BLaER1 (cell line): ENCODE data around the gene CHN2.
A peak's percentile ranks its signal among the peaks of the same experiment; 100 is the strongest.
"Not testable (repeated sequence)": the region's sequence is repeated elsewhere in the genome, so short reads cannot be mapped to it uniquely, and the experiment has no call there.

ENCODE experiments used
- H3K27ac ChIP-seq: shearing (Covaris generic); formaldehyde crosslinking; 2 replicates; pipeline ENCODE4 v1.8.1; 2022
- H3K27me3 ChIP-seq: shearing (Covaris generic); formaldehyde crosslinking; 2 replicates; pipeline ENCODE4 v1.8.1; 2022
- H3K36me3 ChIP-seq: shearing (Covaris generic); formaldehyde crosslinking; 2 replicates; pipeline ENCODE4 v1.8.1; 2022
- H3K4me1 ChIP-seq: shearing (Covaris generic); formaldehyde crosslinking; 2 replicates; pipeline ENCODE4 v1.8.1; 2022
- H3K4me2 ChIP-seq: shearing (Covaris generic); formaldehyde crosslinking; 2 replicates; pipeline ENCODE4 v1.8.1; 2022
- H3K4me3 ChIP-seq: shearing (Covaris generic); formaldehyde crosslinking; 2 replicates; pipeline ENCODE4 v1.8.1; 2022
- H3K9ac ChIP-seq: shearing (Covaris generic); formaldehyde crosslinking; 2 replicates; pipeline ENCODE4 v1.8.1; 2022
- H3K9me3 ChIP-seq: shearing (Covaris generic); formaldehyde crosslinking; 2 replicates; pipeline ENCODE4 v1.8.1; 2022
- H4K20me1 ChIP-seq: shearing (Covaris generic); formaldehyde crosslinking; 2 replicates; pipeline ENCODE4 v1.8.1; 2022
- Cebpa-rat ChIP-seq: shearing (Covaris generic); IDR thresholded peaks from 2 replicates; pipeline ENCODE4 v1.8.1; 2022

CHN2 gene

GRCh38 chr7:29196971-29197595 is 2.5 kb downstream of the CHN2 start:
- H3K9ac ChIP-seq, result no peak overlapping the region
- H3K4me1 ChIP-seq, result peaks cover 28% of the 10 kb centered on the region
- H3K27ac ChIP-seq, result no peak overlapping the region
- H4K20me1 ChIP-seq, result no peaks in the 10 kb centered on the region
- no peaks in the 10 kb centered on the region for H3K36me3 ChIP-seq
- H3K27me3 ChIP-seq, result peaks cover 53% of the 10 kb centered on the region
- H3K4me3 ChIP-seq, result no peak overlapping the region
- H3K4me2 ChIP-seq, result peak overlapping the region; percentile 91; the same call in 1 of the 2 replicates
- no peak for TF ChIP-seq Cebpa-rat
- H3K9me3 ChIP-seq, result no peaks in the 10 kb centered on the region

- H3K9ac ChIP-seq, result no peak overlapping the region
- no peaks in the 10 kb centered on the region for H3K9me3 ChIP-seq
- no peaks in the 10 kb centered on the region for H3K36me3 ChIP-seq
- no peak overlapping the region for H3K4me3 ChIP-seq
- H3K27ac ChIP-seq, result no peak overlapping the region
- TF ChIP-seq Cebpa-rat, result no peak
- no peaks in the 10 kb centered on the region for H4K20me1 ChIP-seq
- no peak overlapping the region for H3K4me2 ChIP-seq
- peaks cover 28% of the 10 kb centered on the region for H3K4me1 ChIP-seq
- H3K27me3 ChIP-seq, result peaks cover 44% of the 10 kb centered on the region
These were observed 3.3 kb downstream of the CHN2 start for GRCh38 chr7:29197916-29198315.

- Histone ChIP-seq H3K27me3 (peaks cover 26% of the 10 kb centered on the region), H3K27ac (no peak overlapping the region), H3K4me3 (no peak overlapping the region), H3K4me1 (peaks cover 28% of the 10 kb centered on the region), H3K4me2 (no peak overlapping the region), H3K36me3 (no peaks in the 10 kb centered on the region), H3K9ac (no peak overlapping the region), H3K9me3 (no peaks in the 10 kb centered on the region), H4K20me1 (no peaks in the 10 kb centered on the region)
- TF ChIP-seq Cebpa-rat, result no peak
These were observed 5.2 kb downstream of the CHN2 start for GRCh38 chr7:29199776-29200175.

GRCh38 chr7:29202651-29203069 is 8.1 kb downstream of the CHN2 start:
- Histone ChIP-seq H3K4me2 (no peak overlapping the region), H3K27ac (no peak overlapping the region), H4K20me1 (no peaks in the 10 kb centered on the region), H3K9me3 (no peaks in the 10 kb centered on the region), H3K4me3 (no peak overlapping the region), H3K4me1 (peaks cover 20% of the 10 kb centered on the region), H3K27me3 (peaks cover 3% of the 10 kb centered on the region; the same call in 1 of the 2 replicates), H3K9ac (no peak overlapping the region), H3K36me3 (no peaks in the 10 kb centered on the region)
- no peak for TF ChIP-seq Cebpa-rat

GRCh38 chr7:29204491-29205272 is 10.1 kb downstream of the CHN2 start:
- peaks cover 36% of the 10 kb centered on the region for H3K4me1 ChIP-seq
- no peak for TF ChIP-seq Cebpa-rat
- no peak overlapping the region for H3K4me3 ChIP-seq
- H3K36me3 ChIP-seq, result no peaks in the 10 kb centered on the region
- no peaks in the 10 kb centered on the region for H3K9me3 ChIP-seq
- H3K27ac ChIP-seq, result no peak overlapping the region
- H4K20me1 ChIP-seq, result no peaks in the 10 kb centered on the region
- no peaks in the 10 kb centered on the region for H3K27me3 ChIP-seq
- no peak overlapping the region for H3K4me2 ChIP-seq
- no peak overlapping the region for H3K9ac ChIP-seq

GRCh38 chr7:29207162-29207801 is 12.7 kb downstream of the CHN2 start:
- TF ChIP-seq Cebpa-rat, result no peak
- no peaks in the 10 kb centered on the region for H3K36me3 ChIP-seq
- H3K4me3 ChIP-seq, result no peak overlapping the region
- H3K4me2 ChIP-seq, result peak overlapping the region; percentile 21; the same call in 1 of the 2 replicates
- no peaks in the 10 kb centered on the region for H3K9me3 ChIP-seq
- no peaks in the 10 kb centered on the region for H4K20me1 ChIP-seq
- H3K4me1 ChIP-seq, result peaks cover 23% of the 10 kb centered on the region
- no peak overlapping the region for H3K27ac ChIP-seq
- H3K27me3 ChIP-seq, result no peaks in the 10 kb centered on the region
- H3K9ac ChIP-seq, result no peak overlapping the region

- Histone ChIP-seq H3K27ac (no peak overlapping the region), H3K4me3 (no peak overlapping the region), H4K20me1 (no peaks in the 10 kb centered on the region), H3K27me3 (no peaks in the 10 kb centered on the region), H3K9me3 (no peaks in the 10 kb centered on the region), H3K4me1 (peaks cover 23% of the 10 kb centered on the region), H3K9ac (no peak overlapping the region), H3K36me3 (no peaks in the 10 kb centered on the region), H3K4me2 (peak overlapping the region; percentile 21)
- no peak for TF ChIP-seq Cebpa-rat
These were observed 14.1 kb downstream of the CHN2 start for GRCh38 chr7:29208410-29209250.

GRCh38 chr7:29209745-29210144 is 15.2 kb downstream of the CHN2 start:
- Histone ChIP-seq H3K9ac (no peak overlapping the region), H3K27ac (no peak overlapping the region), H4K20me1 (no peaks in the 10 kb centered on the region), H3K4me3 (no peak overlapping the region), H3K9me3 (no peaks in the 10 kb centered on the region), H3K27me3 (no peaks in the 10 kb centered on the region), H3K4me2 (no peak overlapping the region), H3K36me3 (no peaks in the 10 kb centered on the region), H3K4me1 (peaks cover 23% of the 10 kb centered on the region)
- no peak for TF ChIP-seq Cebpa-rat

GRCh38 chr7:29212736-29213135 is 18.2 kb downstream of the CHN2 start:
- peaks cover 15% of the 10 kb centered on the region for H3K4me1 ChIP-seq
- H3K9ac ChIP-seq, H4K20me1 ChIP-seq, H3K27me3 ChIP-seq, H3K4me2 ChIP-seq, H3K9me3 ChIP-seq, H3K27ac ChIP-seq, H3K36me3 ChIP-seq, H3K4me3 ChIP-seq: not testable (repeated sequence)
